NCI-H1436 (cell line): Measurements from ENCODE around the gene VAC14.
"Not testable (repeated sequence)": the region's sequence is repeated elsewhere in the genome, so short reads cannot be mapped to it uniquely, and the experiment has no call there.

Experiments used
- DNase-seq: peaks from one replicate; lab custom pipeline; 2025; lab: John Stamatoyannopoulos, UW

The VAC14 gene

GRCh38 chr16:70679671-70680494, 121.1 kb downstream of the VAC14 start:
- no peak for DNase-seq

GRCh38 chr16:70678898-70679670, 121.9 kb downstream of the VAC14 start:
- no peak for DNase-seq

GRCh38 chr16:70678121-70678897, 122.6 kb downstream of the VAC14 start:
- no peak for DNase-seq

GRCh38 chr16:70677499-70678120, 123.3 kb downstream of the VAC14 start:
- DNase-seq: no peak

- no peak for DNase-seq
These were observed 124.1 kb downstream of the VAC14 start for GRCh38 chr16:70676675-70677498.

DNA sequence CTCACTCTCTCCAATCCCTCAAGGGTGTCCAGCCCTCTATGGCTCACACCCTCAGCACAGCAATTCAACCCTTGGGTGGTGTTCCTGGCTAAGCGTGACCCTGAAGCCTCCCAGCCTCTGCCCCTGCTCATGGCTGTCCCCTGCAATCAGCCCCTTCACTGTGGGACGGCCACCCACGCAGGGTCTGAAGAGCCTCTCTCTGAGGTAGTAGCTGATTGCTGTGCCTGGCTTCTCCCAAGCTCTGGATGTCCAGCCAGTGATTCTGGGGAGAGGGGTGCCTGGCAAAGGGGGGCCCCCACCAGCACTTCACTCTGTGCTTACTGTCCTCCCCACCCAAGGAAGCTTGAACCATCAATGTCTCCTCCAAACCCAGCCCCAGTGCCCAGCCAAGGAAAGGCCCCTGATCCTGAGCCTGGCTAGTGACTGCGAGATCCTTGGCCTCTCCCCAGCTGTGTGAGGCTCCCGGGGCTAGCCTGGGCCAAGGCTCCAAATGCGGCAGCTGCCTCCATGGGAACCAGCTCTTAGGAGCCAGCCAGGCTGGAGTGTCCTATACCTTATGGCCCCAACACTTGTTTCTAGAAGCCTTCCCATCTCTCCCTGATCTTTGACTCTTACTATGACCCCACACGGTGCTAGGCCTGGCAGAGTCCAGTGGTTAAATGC, 125.0 kb downstream of the VAC14 start:
- no peak for DNase-seq

GRCh38 chr16:70674221-70675014, 126.5 kb downstream of the VAC14 start:
- no peak for DNase-seq

- not testable (repeated sequence) for DNase-seq
These were observed 130.0 kb downstream of the VAC14 start for GRCh38 chr16:70670938-70671337.

GRCh38 chr16:70670175-70670574, 130.8 kb downstream of the VAC14 start:
- DNase-seq: no peak

DNA sequence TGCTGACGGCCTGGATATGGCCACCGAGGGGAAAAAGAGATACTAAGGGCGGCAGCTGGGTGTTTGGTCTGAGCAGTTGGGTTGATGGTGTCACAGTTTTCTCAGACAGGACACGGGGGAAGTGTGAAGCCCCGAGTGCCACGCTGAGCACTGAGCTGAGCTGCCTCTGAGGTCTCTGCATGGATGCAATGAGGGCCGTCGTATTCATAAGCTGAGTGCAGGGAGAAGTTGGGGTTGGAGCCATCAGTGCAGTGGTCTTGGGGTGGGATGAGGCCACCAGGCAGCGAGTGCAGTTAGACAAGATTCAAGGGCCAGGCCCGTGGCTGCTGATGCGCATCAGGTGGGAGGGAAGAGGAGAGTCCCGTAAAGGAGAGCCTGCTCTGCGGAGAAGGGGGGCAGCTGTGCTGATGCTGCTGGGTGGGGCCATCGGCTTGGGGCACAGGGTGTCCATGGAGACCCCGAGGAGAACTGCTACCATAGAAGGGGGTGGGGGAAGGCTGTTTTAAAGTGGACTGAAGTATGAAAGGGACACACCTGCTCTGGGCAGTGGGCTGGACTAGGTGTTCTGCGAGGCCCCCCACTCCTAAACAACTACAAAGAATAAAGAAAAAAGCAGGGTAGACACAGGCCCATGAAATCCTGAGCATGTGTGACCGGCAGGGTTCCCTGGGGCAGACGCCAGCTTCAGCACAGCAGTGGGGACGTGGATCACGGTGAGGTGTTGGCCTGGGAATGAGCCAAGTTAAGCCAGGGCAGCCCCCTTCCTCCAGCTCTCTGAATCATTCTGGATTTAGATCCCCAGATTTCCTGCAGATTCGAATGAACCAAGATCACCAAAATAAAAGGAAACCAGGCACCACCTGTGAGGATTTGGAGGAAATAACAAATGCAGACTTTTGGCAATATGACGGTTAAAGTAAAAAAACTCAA, 134.9 kb downstream of the VAC14 start:
- DNase-seq: no peak

GRCh38 chr16:70665113-70665694, 135.8 kb downstream of the VAC14 start:
- no peak for DNase-seq

DNA sequence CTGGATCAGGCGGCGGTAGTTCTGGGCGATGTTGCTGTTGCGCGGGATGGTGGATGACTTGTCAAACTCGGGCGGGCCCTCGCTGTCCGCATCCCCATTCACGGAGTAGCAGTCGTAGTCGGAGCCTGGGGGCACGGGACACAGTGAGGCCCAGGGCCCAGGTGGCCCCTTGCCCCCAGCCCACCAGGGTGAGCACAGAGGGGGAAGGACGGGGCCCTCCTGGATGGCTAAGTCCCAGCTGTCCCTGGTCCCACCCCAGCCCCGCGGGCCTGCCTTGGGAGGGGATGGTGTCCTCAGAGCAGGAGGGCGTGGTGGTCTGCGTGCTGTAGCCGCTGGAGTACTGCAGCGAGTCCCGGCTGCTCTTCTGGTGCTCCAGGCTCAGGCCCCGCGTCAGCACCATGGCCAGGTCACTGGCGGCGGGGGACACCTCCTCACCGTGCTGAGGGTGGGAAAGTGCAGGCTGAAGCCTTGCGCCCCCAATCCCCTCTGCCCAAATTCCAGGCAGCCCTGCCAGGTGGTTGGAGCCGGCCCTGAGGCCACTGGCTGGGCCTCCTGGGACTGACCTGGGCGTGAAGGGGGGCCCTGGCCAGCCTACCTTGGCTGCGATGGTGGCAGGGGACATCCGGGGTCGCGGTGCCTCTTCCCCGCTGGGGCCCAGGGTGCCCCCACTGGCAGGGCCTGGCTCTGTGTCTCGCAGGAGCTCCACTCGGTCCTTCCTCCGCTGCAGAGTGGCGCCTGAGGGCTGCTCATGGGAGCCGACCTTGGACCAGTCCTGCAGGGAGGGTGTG, 136.4 kb downstream of the VAC14 start:
- DNase-seq: no peak

- DNase-seq: no peak
These were observed 137.2 kb downstream of the VAC14 start for GRCh38 chr16:70663524-70664324.

GRCh38 chr16:70662991-70663523, 137.9 kb downstream of the VAC14 start:
- DNase-seq: no peak

GRCh38 chr16:70661918-70662641, 138.9 kb downstream of the VAC14 start:
- DNase-seq: no peak

- no peak for DNase-seq
These were observed 139.4 kb downstream of the VAC14 start for GRCh38 chr16:70661534-70661917.
